ENCODE data around the gene SYCE3. TPM values are rescaled to one million over a fixed set of nuclear protein-coding genes. Genes with fewer than 3 reads are reported as not detected.
A peak's percentile ranks its signal among the peaks of the same experiment; 100 is the strongest.

Gene SYCE3
- polyA plus RNA-seq, 1 of the 3 experiments (the other 2 are of a cell fraction) = 3.6 TPM

GRCh38 chr22:50524676-50525103 is 38.0 kb downstream of the SYCE3 start:
- peaks cover 7 to 24% of the 10 kb centered on the region in 2 experiments; a peak in 2 of 4 replicates for H3K4me1 ChIP-seq (ENCODE audit: control insufficient read depth in 1 of 2, insufficient read depth in 2 of 2, low read depth in 1 of 2, low read length in 1 of 2)
- TF ChIP-seq RCOR1 (IDR thresholded peaks at IDR 0.05; ENCODE audit: low read length) (no peak), CTCF (IDR thresholded peaks at IDR 0.05) (no peak), YY1 (IDR thresholded peaks at IDR 0.05; ENCODE audit: low read depth) (no peak)
- no peaks in the 10 kb centered on the region for H3K9me2 ChIP-seq
- H2AFZ ChIP-seq (ENCODE audit: low read depth) = peak overlapping the region; percentile 65; the same call in 1 of the 2 replicates
- H4K20me1 ChIP-seq (ENCODE audit: insufficient read depth) = peaks cover 8% of the 10 kb centered on the region; the same call in 1 of the 2 replicates
- ChIA-PET POLR2A (interaction anchor here (0.9 to 2.9 kb wide), 12 partner anchors 9 to 121 kb away, joined by 3 to 12 read pairs (median 6); partner anchors contain the start of genes CHKB, KLHDC7B, LMF2 and NCAPH2), CTCF (interaction anchor here (1.0 to 3.4 kb wide), 13 partner anchors 9 to 287 kb away, joined by 3 to 53 read pairs (median 7); partner anchors contain the start of genes CHKB, SYCE3 and TUBGCP6)
- no peaks in the 10 kb centered on the region for H3K27me3 ChIP-seq (ENCODE audit: insufficient read depth)
- H3K79me2 ChIP-seq (ENCODE audit: insufficient read depth) = peaks cover 18% of the 10 kb centered on the region
- H3K4me3 ChIP-seq (ENCODE audit: low read depth in 2 of 2, low read length in 1 of 2) = peak overlapping the region; percentile 80 to 81
- H3K27ac ChIP-seq (ENCODE audit: low read depth in 2 of 2, low read length in 1 of 2) = peak overlapping the region; percentile 68 to 89
- H3K36me3 ChIP-seq (replicated peaks in 1 of 2; ENCODE audit: control insufficient read depth in 1 of 2, insufficient read depth in 2 of 2, low read length in 1 of 2) = peaks cover 7 to 30% of the 10 kb centered on the region in 2 experiments
- H3F3A ChIP-seq (replicated peaks; ENCODE audit: insufficient read depth) = peaks cover 19% of the 10 kb centered on the region
- no peaks in the 10 kb centered on the region for H3K9me3 ChIP-seq
- no peak for DNase-seq
- 17% methylated on average over 17 of the region's 19 CpGs for WGBS (ENCODE audit: low lambda C conversion rate)
- peak overlapping the region; percentile 93 for H3K4me2 ChIP-seq
- H3K9ac ChIP-seq = peak overlapping the region; percentile 80

- Histone ChIP-seq H3K79me2 (ENCODE audit: insufficient read depth) (peaks cover 18% of the 10 kb centered on the region), H3K9ac (peak overlapping the region; percentile 80; the same call in 1 of the 2 replicates), H2AFZ (ENCODE audit: low read depth) (no peak overlapping the region), H3K36me3 (replicated peaks in 1 of 2; ENCODE audit: control insufficient read depth in 1 of 2, insufficient read depth in 2 of 2, low read length in 1 of 2) (peaks cover 7 to 35% of the 10 kb centered on the region in 2 experiments), H3F3A (replicated peaks; ENCODE audit: insufficient read depth) (peaks cover 19% of the 10 kb centered on the region), H3K4me2 (peak overlapping the region; percentile 93), H4K20me1 (ENCODE audit: insufficient read depth) (peaks cover 8% of the 10 kb centered on the region; the same call in 1 of the 2 replicates), H3K4me1 (ENCODE audit: control insufficient read depth in 1 of 2, insufficient read depth in 2 of 2, low read depth in 1 of 2, low read length in 1 of 2) (peaks cover 7 to 24% of the 10 kb centered on the region in 2 experiments; a peak in 2 of 4 replicates), H3K27ac (ENCODE audit: low read depth in 2 of 2, low read length in 1 of 2) (peak overlapping the region in 1 of 2 experiments; percentile 25; a peak in 1 of 4 replicates), H3K27me3 (ENCODE audit: insufficient read depth) (no peaks in the 10 kb centered on the region), H3K4me3 (ENCODE audit: low read depth in 2 of 2, low read length in 1 of 2) (peak overlapping the region; percentile 80 to 81), H3K9me2 (no peaks in the 10 kb centered on the region), H3K9me3 (no peaks in the 10 kb centered on the region)
- CTCF ChIA-PET = interaction anchor here (0.7 to 3.4 kb wide), 7 partner anchors 8 to 58 kb away, joined by 3 to 53 read pairs (median 9); partner anchors contain the start of genes CHKB and SYCE3
- POLR2A ChIA-PET = interaction anchor here (0.9 to 2.9 kb wide), 8 partner anchors 8 to 58 kb away, joined by 3 to 12 read pairs (median 6); partner anchors contain the start of genes CHKB, KLHDC7B, LMF2 and NCAPH2
- no peak for TF ChIP-seq SMC3 (IDR thresholded peaks at IDR 0.05; ENCODE audit: low read depth, low read length)
- no peak for TF ChIP-seq REST (IDR thresholded peaks at IDR 0.05; ENCODE audit: low read depth, low read length)
- TF ChIP-seq FOXJ3 (CRISPR knock-in tag; IDR thresholded peaks at IDR 0.05) = no peak
- TF ChIP-seq FOXM1 (IDR thresholded peaks at IDR 0.05; ENCODE audit: low read depth) = no peak
- TF ChIP-seq MXI1 (IDR thresholded peaks at IDR 0.05; ENCODE audit: low read depth, low read length) = no peak
- TF ChIP-seq RAD21 (IDR thresholded peaks at IDR 0.05; ENCODE audit: low read length) = no peak
- no peak for TF ChIP-seq RCOR1 (IDR thresholded peaks at IDR 0.05; ENCODE audit: low read length)
- no peak for TF ChIP-seq TCF12 (IDR thresholded peaks at IDR 0.05)
- TF ChIP-seq JUND (IDR thresholded peaks at IDR 0.05) = no peak
- no peak for TF ChIP-seq SIN3A (IDR thresholded peaks at IDR 0.05; ENCODE audit: borderline replicate concordance, low read depth, low read length)
- no peak for TF ChIP-seq MAX (IDR thresholded peaks at IDR 0.05; ENCODE audit: low read depth)
- no peak for TF ChIP-seq EZH2phosphoT487 (IDR thresholded peaks at IDR 0.05; ENCODE audit: borderline replicate concordance, low read depth)
- TF ChIP-seq EP300 (IDR thresholded peaks at IDR 0.05; ENCODE audit: borderline replicate concordance in 1 of 2, low read depth in 1 of 2, low read length in 1 of 2) = no peak
- TF ChIP-seq RFX5 (IDR thresholded peaks at IDR 0.05; ENCODE audit: low read length) = no peak
- TF ChIP-seq CHD2 (IDR thresholded peaks at IDR 0.05; ENCODE audit: low read length, partially characterized antibody) = no peak
- peak; percentile 52 for DNase-seq
- WGBS (ENCODE audit: low lambda C conversion rate) = 85% methylated on average over 15 of the region's 25 CpGs
Observed at GRCh38 chr22:50523806-50524675, 38.7 kb downstream of the SYCE3 start.
